Cardiac muscle cell (in vitro differentiated cells and primary cell): ENCODE data around the gene CBX4. TPM values are rescaled to one million over a fixed set of nuclear protein-coding genes. Genes with fewer than 3 reads are reported as not detected.

Experiments used
- DNase-seq, 2 donors: peaks; one replicate each; pipeline versions ENCODE4 v3.0.0 to v3.0.0-alpha.2; 2010 to 2017; ENCODE audit warnings: low read depth in 1 of 2, low spot score in 1 of 2
- H3K27ac ChIP-seq: fragments of 200-600 bp; sonication (generic); 2 replicates; pipeline ENCODE4 v1.5.1; 2016
- H3K27me3 ChIP-seq: fragments of 200-600 bp; sonication (generic); 2 replicates; pipeline ENCODE4 v1.6.0; 2016; ENCODE audit warnings: control low read depth
- H3K36me3 ChIP-seq: fragments of 200-600 bp; sonication (generic); 2 replicates; pipeline ENCODE4 v1.5.1; 2016; ENCODE audit warnings: control low read depth
- H3K4me1 ChIP-seq: fragments of 200-600 bp; sonication (generic); 2 replicates; pipeline ENCODE4 v1.8.1; 2017; ENCODE audit warnings: low read depth, mild to moderate bottlenecking, mixed run types
- H3K4me3 ChIP-seq: fragments of 200-600 bp; sonication (generic); 2 replicates; pipeline ENCODE4 v1.5.1; 2016; ENCODE audit warnings: mild to moderate bottlenecking
- H3K9me3 ChIP-seq: fragments of 200-600 bp; sonication (generic); 2 replicates; pipeline ENCODE4 v1.5.1; 2017; ENCODE audit warnings: low read depth, mild to moderate bottlenecking, control low read depth
- CTCF ChIP-seq: IDR thresholded peaks from 2 replicates; pipeline ENCODE4 v1.5.1; 2012; ENCODE audit warnings: low read depth, mild to moderate bottlenecking, low read length
- polyA plus RNA-seq: library from polyadenylated mRNA; unstranded; fragments of >200 nt; fragmentation: Nextera tagmentation; extraction: Ambion mirVana; gene quantifications from 2 replicates; pipeline ENCODE4 v1.2.1, GENCODE V29; 2016
- total RNA-seq: library from RNA; depleted of rRNA; stranded (reverse); fragments of >200 nt; gene quantifications from 2 replicates; pipeline ENCODE4 v1.2.3, GENCODE V29; 2016

The CBX4 gene
- total and polyA plus RNA-seq, 2 experiments from 2014 or later: 43.6 to 91.6 TPM

GRCh38 chr17:79870540-79870939 lies 31.3 kb upstream of the CBX4 start:
- no peaks in the 10 kb centered on the region for H3K9me3 ChIP-seq
- no peaks in the 10 kb centered on the region for H3K36me3 ChIP-seq
- no peak overlapping the region for H3K4me3 ChIP-seq
- no peak overlapping the region for H3K27ac ChIP-seq
- no peak for TF ChIP-seq CTCF
- DNase-seq: no peak
- no peaks in the 10 kb centered on the region for H3K27me3 ChIP-seq
- no peaks in the 10 kb centered on the region for H3K4me1 ChIP-seq

- no peaks in the 10 kb centered on the region for H3K36me3 ChIP-seq
- no peak for DNase-seq
- H3K27ac ChIP-seq: no peak overlapping the region
- no peaks in the 10 kb centered on the region for H3K9me3 ChIP-seq
- no peaks in the 10 kb centered on the region for H3K4me1 ChIP-seq
- H3K4me3 ChIP-seq: no peak overlapping the region
- TF ChIP-seq CTCF: no peak
- no peaks in the 10 kb centered on the region for H3K27me3 ChIP-seq
Measured at GRCh38 chr17:79866791-79867518, 27.7 kb upstream of the CBX4 start.

GRCh38 chr17:79865351-79866210 lies 26.3 kb upstream of the CBX4 start:
- H3K4me1 ChIP-seq: no peaks in the 10 kb centered on the region
- no peak for DNase-seq
- H3K9me3 ChIP-seq: no peaks in the 10 kb centered on the region
- TF ChIP-seq CTCF: no peak
- H3K27ac ChIP-seq: no peak overlapping the region
- no peak overlapping the region for H3K4me3 ChIP-seq
- H3K27me3 ChIP-seq: no peaks in the 10 kb centered on the region
- H3K36me3 ChIP-seq: no peaks in the 10 kb centered on the region

GRCh38 chr17:79864617-79865250 lies 25.5 kb upstream of the CBX4 start:
- Histone ChIP-seq H3K27ac (no peak overlapping the region), H3K4me3 (no peak overlapping the region), H3K9me3 (no peaks in the 10 kb centered on the region), H3K4me1 (no peaks in the 10 kb centered on the region), H3K27me3 (no peaks in the 10 kb centered on the region), H3K36me3 (no peaks in the 10 kb centered on the region)
- DNase-seq: no peak
- no peak for TF ChIP-seq CTCF

- no peaks in the 10 kb centered on the region for H3K9me3 ChIP-seq
- H3K36me3 ChIP-seq: no peaks in the 10 kb centered on the region
- no peak overlapping the region for H3K27ac ChIP-seq
- H3K27me3 ChIP-seq: no peaks in the 10 kb centered on the region
- no peak for TF ChIP-seq CTCF
- no peak for DNase-seq
- no peaks in the 10 kb centered on the region for H3K4me1 ChIP-seq
- H3K4me3 ChIP-seq: no peak overlapping the region
Measured at GRCh38 chr17:79864147-79864546, 24.9 kb upstream of the CBX4 start.
